ENCODE data around the gene MYL4. TPM values are rescaled to one million over a fixed set of nuclear protein-coding genes. Genes with fewer than 3 reads are reported as not detected.

The MYL4 gene
- total RNA-seq, 1 experiment from 2014 or later, result not detected

- H3K27me3 ChIP-seq (replicated peaks; ENCODE audit: insufficient read depth, low read depth, low read length, poor library complexity), result no peaks in the 10 kb centered on the region
- no peak for DNase-seq (ENCODE audit: low spot score)
- ChIA-PET CTCF (no interaction called here), POLR2A (ENCODE audit: low non-redundant PET) (no interaction called here)
- H3K27ac ChIP-seq (ENCODE audit: low read depth, low read length, poor library complexity, severe bottlenecking), result no peak overlapping the region
- intact Hi-C loops (cut with micrococcal nuclease; ENCODE audit: unreplicated experiment), result no loop called here
- H3K36me3 ChIP-seq (ENCODE audit: insufficient read depth, low read length, poor library complexity, severe bottlenecking), result no peaks in the 10 kb centered on the region
- TF ChIP-seq EZH2 (IDR thresholded peaks at IDR 0.05; ENCODE audit: borderline replicate concordance, low read depth, low read length, poor library complexity, severe bottlenecking), result no peak
- TF ChIP-seq CTCF (conservative IDR thresholded peaks at IDR 0.05; ENCODE audit: low read depth, low read length), result no peak
- no peak overlapping the region for H3K4me3 ChIP-seq (ENCODE audit: low read depth, low read length, poor library complexity, severe bottlenecking)
- no peaks in the 10 kb centered on the region for H3K4me1 ChIP-seq (ENCODE audit: insufficient read depth, low read length, poor library complexity, severe bottlenecking)
- H3K9me3 ChIP-seq (ENCODE audit: low read depth, low read length, poor library complexity, severe bottlenecking), result no peaks in the 10 kb centered on the region
- BruUV-seq (replicated peaks), result no TSS peak
Observed at GRCh38 chr17:47193931-47194511, 15.1 kb upstream of the MYL4 start.

GRCh38 chr17:47197821-47198220, 11.3 kb upstream of the MYL4 start:
- TF ChIP-seq EZH2 (IDR thresholded peaks at IDR 0.05; ENCODE audit: borderline replicate concordance, low read depth, low read length, poor library complexity, severe bottlenecking) (no peak), CTCF (conservative IDR thresholded peaks at IDR 0.05; ENCODE audit: low read depth, low read length) (no peak)
- no peak overlapping the region for H3K27ac ChIP-seq (ENCODE audit: low read depth, low read length, poor library complexity, severe bottlenecking)
- no peaks in the 10 kb centered on the region for H3K9me3 ChIP-seq (ENCODE audit: low read depth, low read length, poor library complexity, severe bottlenecking)
- BruUV-seq (replicated peaks), result no TSS peak
- intact Hi-C loops (cut with micrococcal nuclease; ENCODE audit: unreplicated experiment), result no loop called here
- CTCF ChIA-PET, result no interaction called here
- H3K4me3 ChIP-seq (ENCODE audit: low read depth, low read length, poor library complexity, severe bottlenecking), result no peak overlapping the region
- no peaks in the 10 kb centered on the region for H3K36me3 ChIP-seq (ENCODE audit: insufficient read depth, low read length, poor library complexity, severe bottlenecking)
- H3K4me1 ChIP-seq (ENCODE audit: insufficient read depth, low read length, poor library complexity, severe bottlenecking), result no peaks in the 10 kb centered on the region
- H3K27me3 ChIP-seq (replicated peaks; ENCODE audit: insufficient read depth, low read depth, low read length, poor library complexity), result no peaks in the 10 kb centered on the region
- no peak for DNase-seq (ENCODE audit: low spot score)
- POLR2A ChIA-PET (ENCODE audit: low non-redundant PET), result interaction anchor here (0.5 kb wide), 1 partner anchor 124 kb away, joined by 3 read pairs; no protein-coding TSS in a partner anchor

- Histone ChIP-seq H3K9me3 (ENCODE audit: low read depth, low read length, poor library complexity, severe bottlenecking) (no peaks in the 10 kb centered on the region), H3K36me3 (ENCODE audit: insufficient read depth, low read length, poor library complexity, severe bottlenecking) (no peaks in the 10 kb centered on the region), H3K27ac (ENCODE audit: low read depth, low read length, poor library complexity, severe bottlenecking) (no peak overlapping the region), H3K4me1 (ENCODE audit: insufficient read depth, low read length, poor library complexity, severe bottlenecking) (no peaks in the 10 kb centered on the region), H3K27me3 (replicated peaks; ENCODE audit: insufficient read depth, low read depth, low read length, poor library complexity) (no peaks in the 10 kb centered on the region), H3K4me3 (ENCODE audit: low read depth, low read length, poor library complexity, severe bottlenecking) (no peak overlapping the region)
- CTCF ChIA-PET, result no interaction called here
- no peak for DNase-seq (ENCODE audit: low spot score)
- TF ChIP-seq CTCF (conservative IDR thresholded peaks at IDR 0.05; ENCODE audit: low read depth, low read length) (no peak), EZH2 (IDR thresholded peaks at IDR 0.05; ENCODE audit: borderline replicate concordance, low read depth, low read length, poor library complexity, severe bottlenecking) (no peak)
- no TSS peak for BruUV-seq (replicated peaks)
- intact Hi-C loops (cut with micrococcal nuclease; ENCODE audit: unreplicated experiment), result no loop called here
- POLR2A ChIA-PET (ENCODE audit: low non-redundant PET), result no interaction called here
Observed at GRCh38 chr17:47199627-47200324, 9.4 kb upstream of the MYL4 start.

Measured in A673 (cell line).